ENCODE results near the gene GALNT9.
"Not testable (repeated sequence)": the region's sequence is repeated elsewhere in the genome, so short reads cannot be mapped to it uniquely, and the experiment has no call there.

Gene GALNT9

DNA sequence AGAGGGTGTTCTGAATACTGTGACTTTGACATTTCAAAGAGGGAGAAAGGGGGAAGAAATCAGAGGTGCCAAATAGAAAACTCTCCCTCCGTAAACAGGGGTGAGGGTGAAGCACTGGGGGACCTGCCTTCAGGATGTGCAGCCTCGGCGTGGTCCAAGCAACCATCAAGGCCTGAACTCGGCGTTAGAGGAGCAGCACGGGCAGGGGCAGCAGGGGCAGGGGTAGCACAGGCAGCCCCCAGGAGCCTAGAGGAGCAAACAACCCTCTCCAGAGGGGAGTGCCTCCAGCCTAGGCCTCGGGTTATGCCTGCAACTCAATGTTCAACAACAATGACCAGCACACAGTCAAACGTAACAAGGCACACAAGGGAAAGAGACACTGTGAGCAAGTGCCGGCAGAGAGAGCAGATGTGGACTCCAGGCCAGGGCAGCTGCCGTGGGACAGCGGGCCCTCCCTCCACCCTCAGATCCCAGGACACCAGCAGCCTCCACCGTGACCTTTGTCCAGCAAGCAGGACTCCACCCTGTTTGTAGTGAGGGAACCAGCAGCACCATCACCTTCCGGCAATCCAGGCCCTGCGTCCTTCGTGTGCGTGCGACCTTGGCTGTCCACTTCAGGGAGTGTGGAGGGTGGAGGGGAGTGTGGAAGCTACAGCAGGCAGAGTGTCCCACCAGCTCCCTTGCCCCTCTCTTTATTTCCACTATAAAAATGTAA, 18.0 kb downstream of the GALNT9 start:
- no peak for DNase-seq

- DNase-seq: no peak
Observed at GRCh38 chr12:132310181-132311040, 19.0 kb downstream of the GALNT9 start.

- DNase-seq: no peak
Observed at GRCh38 chr12:132309596-132310086, 19.7 kb downstream of the GALNT9 start.

DNA sequence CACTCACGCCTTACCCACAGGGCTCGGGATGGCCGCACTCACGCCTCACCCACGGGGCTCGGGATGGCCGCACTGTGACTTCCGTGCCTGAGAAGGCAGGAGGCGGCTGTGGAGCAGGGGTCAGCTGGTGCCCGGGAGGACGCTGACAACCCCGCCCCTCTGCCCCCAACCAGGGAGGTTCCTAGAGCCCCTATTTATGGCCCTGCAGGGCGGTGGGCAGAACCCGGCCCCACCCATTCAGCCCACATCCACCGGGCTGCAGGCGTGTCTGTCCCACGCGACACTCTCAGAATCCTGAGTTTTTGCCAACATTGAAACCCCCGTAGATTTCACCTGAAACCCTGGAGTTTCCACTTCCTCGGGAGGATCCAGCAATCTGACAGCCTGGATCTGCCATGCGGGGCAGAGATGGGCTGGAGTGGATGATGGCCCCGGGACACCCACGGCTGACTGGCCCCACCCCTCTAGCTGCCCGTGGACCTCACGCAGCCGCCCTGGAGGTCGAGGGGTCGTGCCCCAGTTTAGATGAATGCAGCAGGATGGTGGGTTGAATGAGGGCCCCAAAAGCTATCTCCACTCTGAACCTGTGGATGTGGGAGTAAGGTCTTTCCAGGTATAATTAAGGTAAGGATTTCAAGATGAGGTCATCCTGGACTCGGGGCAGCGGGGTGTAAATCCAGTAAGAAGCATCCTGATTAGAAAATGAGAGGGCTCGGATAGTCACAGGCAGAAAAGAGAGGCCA, 20.4 kb downstream of the GALNT9 start:
- DNase-seq: no peak

DNA sequence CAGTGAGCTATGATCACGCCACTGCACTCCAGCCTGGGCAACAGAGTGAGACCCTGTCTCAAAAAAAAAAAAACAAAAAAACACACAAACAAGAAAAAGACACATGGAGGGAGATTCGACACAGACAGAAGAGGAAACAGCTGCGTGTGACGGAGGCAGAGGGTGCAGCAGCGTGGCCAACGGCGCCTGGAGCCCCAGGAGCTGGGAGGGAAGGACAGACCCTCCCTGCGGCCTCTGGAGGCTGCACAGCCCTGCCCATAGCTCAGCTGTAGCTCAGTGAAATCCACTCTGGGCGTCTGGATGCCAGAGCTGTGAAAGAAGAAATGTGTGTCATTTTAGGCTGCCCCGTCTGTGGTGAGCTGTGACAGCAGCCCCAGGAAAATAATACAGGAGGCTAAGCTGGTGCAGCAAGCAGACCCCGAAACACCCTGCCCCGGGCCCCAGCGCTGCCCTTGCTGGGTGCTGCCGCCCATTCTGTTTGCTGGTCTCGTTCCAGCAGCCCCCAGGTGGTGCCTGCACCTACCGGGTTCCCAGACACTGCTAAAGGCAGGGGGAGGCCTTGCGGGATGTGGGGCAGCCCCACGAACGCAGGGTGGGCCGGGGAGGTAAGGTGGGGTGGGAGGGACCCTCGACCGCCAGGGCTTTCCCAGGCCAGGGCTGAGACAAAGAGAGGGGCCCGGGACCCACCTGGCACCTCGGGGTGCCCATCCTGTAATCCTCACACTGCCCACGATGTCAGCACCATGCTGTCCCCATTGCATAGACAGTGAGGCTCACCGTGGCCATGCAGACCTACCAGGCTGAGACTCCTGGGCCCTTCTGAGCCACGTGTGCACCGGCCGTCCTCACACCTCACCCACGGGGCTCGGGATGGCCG, 21.2 kb downstream of the GALNT9 start:
- no peak for DNase-seq

- no peak for DNase-seq
Observed at GRCh38 chr12:132306885-132307191, 22.6 kb downstream of the GALNT9 start.

DNA sequence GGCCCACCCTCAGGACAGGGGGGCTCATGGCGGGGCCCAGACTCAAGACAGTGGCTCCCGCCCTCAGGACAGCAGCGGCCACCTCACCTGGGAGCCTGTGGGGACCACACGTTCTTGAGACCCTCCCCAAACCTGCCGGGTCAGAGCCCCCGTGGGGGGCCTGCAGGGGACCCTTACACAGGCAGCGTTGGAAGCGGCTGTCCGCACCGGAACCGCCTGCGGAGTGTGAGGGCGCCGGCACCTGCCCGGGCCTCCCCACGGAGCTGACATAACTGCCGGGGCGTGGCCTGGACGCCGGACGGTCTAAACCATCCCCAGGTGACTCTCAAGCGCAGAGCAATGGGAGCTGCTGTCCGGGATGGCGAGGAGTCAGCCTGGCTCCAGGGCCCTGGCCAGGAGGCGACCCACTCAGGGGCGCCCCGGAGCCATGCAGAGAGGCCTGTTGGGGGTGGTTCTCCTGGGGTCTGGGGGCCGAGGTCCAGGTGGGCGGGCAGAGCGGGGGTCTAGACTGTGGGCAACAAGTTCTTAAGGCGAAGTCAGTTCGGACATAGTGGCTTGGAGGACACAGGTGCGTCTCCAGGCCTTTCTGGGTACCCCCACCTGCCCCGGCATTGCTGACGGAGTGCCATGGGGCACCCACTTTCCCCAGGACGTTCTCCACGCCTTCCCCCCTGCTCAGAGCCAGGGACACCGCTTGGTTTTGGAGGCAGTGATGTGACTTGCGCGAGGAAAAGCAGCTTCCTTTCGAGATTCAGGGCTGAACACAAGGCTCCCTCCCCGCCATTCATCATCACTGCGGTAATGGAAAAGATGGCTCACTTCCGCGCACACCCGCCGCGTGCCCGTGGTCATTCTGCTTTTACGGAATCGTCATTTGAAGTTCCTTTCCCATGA, 23.2 kb downstream of the GALNT9 start:
- DNase-seq: no peak

DNA sequence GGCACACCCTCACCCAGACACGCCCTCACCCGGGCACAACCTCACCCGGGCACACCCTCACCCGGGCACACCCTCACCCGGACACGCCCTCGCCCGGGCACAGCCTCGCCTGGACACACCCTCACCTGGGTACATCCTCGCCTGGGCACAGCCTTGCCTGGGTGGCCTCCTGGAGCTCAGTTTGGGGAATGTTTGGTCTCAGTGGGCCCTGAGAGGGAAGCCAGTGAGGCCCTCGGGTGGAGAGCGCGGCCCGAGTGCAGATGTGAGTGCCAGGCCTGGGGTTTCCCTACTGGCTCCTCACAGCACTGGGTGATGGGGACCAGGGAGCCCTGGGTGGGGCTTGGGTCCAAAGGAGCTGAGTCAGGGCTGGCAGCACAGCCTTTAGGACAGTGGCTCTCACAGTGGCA, 23.8 kb downstream of the GALNT9 start:
- no peak for DNase-seq

GRCh38 chr12:132304866-132305265, 24.5 kb downstream of the GALNT9 start:
- DNase-seq: not testable (repeated sequence)

DNA sequence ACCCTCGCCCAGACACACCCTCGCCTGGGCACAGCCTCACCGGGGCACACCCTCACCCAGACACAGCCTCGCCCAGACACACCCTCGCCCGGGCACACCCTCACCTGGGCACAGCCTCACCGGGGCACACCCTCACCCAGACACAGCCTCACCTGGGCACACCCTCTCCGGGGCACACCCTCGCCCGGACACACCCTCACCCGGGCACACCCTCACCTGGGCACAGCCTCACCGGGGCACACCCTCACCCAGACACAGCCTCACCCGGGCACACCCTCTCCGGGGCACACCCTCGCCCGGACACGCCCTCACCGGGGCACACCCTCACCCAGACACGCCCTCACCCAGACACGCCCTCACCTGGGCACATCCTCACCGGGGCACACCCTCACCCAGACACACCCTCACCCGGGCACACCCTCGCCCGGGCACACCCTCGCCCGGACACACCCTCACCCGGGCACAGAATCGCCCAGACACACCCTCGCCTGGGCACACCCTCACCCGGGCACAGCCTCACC, 25.5 kb downstream of the GALNT9 start:
- DNase-seq: not testable (repeated sequence)

GRCh38 chr12:132302466-132303358, 26.7 kb downstream of the GALNT9 start:
- DNase-seq: no peak

DNA sequence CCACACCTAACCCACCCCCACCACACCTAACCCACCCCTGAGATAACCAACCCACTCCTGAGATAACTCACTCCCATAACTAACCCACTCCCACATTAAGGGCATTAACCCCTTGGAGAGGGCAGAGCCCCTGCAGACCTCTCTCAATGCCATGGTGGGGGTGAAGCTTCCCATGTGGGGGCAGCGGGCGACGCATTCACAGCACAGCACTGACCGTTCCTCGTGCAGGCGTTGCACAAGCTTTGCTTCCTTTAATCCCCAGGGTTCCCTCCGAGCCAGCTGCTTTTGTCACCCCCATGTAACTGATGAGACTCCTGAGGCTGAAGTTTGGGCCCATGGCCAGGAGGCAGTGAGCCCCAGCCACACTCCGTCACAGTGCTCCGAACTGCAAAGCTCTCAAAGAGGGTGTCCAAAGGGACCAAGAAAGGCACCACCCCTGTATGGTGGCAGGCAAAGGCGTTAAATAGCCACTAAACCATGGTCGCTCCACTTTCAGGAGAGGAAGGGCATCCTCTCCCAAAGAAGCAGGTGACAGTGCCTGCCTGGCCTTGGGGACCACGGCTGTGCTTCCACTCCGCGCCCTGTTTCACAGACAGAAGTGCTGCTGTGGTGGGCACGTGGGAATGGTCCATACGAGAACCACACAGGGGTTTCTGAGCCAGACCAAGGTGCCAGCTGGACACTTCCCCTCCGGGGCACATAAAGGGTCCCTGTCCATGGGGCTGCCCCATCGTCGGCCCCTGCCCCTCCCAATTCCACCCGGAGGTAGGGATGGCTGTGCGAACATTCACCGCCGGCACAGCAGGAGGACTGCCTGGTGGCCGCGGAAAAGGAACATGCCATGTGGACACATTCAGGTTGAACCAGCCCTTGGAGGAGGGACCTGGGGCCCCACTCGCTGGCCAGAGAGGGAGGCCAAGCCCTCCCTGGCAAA, 28.3 kb downstream of the GALNT9 start:
- no peak for DNase-seq

DNA sequence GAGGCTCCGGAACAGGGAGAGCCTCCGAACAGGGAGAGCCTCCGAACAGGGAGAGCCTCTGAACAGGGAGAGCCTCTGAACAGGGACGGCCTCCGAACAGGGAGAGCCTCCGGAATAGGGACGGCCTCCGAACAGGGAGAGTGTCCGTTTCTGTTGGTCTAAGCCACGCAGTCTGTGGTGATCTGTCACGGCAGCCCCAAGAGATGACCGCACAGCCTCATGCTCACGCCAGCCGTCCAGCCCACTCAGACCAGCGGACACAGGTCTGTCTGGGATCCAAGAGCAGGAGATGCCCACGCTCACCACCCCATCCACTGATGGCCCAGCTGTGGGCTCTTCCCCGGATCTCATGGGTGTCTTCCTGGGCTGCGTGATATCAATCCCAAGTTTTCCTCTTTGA, 33.3 kb downstream of the GALNT9 start:
- no peak for DNase-seq

DNA sequence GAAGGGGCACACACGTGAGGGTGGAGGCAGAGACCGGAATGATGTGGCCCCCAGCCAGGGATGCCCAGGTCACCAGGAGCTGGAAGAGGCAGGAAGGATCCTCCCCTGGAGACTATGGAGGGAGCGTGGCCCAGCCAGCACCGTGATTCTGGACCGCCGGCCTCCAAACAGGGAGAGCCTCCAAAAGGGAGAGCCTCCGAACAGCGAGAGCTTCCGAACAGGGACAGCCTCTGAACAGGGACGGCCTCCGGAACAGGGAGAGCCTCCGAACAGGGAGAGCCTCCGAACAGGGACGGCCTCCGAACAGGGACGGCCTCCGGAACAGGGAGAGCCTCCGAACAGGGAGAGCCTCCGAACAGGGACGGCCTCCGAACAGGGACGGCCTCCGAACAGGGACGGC, 33.8 kb downstream of the GALNT9 start:
- not testable (repeated sequence) for DNase-seq

DNA sequence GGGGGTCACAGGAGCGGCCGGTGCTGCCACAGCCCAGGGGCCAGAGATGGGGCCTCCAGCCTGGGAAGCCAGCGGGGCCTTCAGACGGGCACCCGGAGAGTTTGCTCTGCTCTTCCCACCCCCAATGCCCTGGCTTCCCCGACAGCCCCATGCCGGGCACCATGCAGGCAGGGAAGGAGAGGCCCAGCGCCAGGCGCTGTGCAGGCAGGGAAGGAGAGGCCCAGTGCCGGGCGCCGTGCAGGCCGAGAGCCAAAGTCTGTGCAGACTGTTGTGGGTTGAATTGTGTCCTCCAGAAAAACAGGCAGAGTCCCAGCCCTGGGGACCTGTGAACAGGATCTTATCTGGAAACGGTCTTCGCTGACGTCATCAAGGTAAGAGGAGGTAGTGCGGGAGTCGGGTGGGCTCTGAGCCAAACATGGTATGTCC, 34.3 kb downstream of the GALNT9 start:
- no peak for DNase-seq

GRCh38 chr12:132294121-132295034, 35.0 kb downstream of the GALNT9 start:
- no peak for DNase-seq
